MM.1S (cell line): Measurements from ENCODE around the gene AGPS.

Experiments used
- DNase-seq: peaks from one replicate; pipeline ENCODE4 v3.0.0-alpha.2; 2015
- H2AFZ ChIP-seq: fragments of 300-600 bp; sonication (generic); 2 replicates; pipeline ENCODE4 v1.6.0; 2016; ENCODE audit warnings: antibody characterized with exemption, low read length
- H3F3A ChIP-seq: fragments of 300-600 bp; sonication (generic); 2 replicates; pipeline ENCODE4 v1.6.1; 2016; ENCODE audit warnings: mild to moderate bottlenecking, antibody characterized with exemption, low read length, moderate library complexity, mixed read lengths; ENCODE audit not compliant: insufficient read depth
- H3K27ac ChIP-seq: fragments of 300-600 bp; sonication (generic); 2 replicates; pipeline ENCODE4 v1.5.1; 2016; ENCODE audit warnings: mild to moderate bottlenecking, low read length
- H3K27me3 ChIP-seq: fragments of 300-600 bp; sonication (generic); replicated peaks from 2 replicates; pipeline ENCODE4 v1.6.0; 2016; ENCODE audit warnings: low read length; ENCODE audit not compliant: insufficient read depth
- H3K36me3 ChIP-seq: fragments of 300-600 bp; sonication (generic); replicated peaks from 2 replicates; pipeline ENCODE4 v1.6.1; 2016; ENCODE audit warnings: mild to moderate bottlenecking, low read length, mixed read lengths; ENCODE audit not compliant: insufficient read depth
- H3K4me1 ChIP-seq: fragments of 300-600 bp; sonication (generic); 2 replicates; pipeline ENCODE4 v1.6.1; 2016; ENCODE audit warnings: low read length, mixed read lengths
- H3K4me2 ChIP-seq: fragments of 300-600 bp; sonication (generic); 2 replicates; pipeline ENCODE4 v1.6.0; 2016; ENCODE audit warnings: low read depth, low read length
- H3K4me3 ChIP-seq: fragments of 300-600 bp; sonication (generic); 2 replicates; pipeline ENCODE4 v1.5.1; 2016; ENCODE audit warnings: low read length, mixed read lengths
- H3K79me2 ChIP-seq: fragments of 300-600 bp; sonication (generic); 2 replicates; pipeline ENCODE4 v1.6.1; 2016; ENCODE audit warnings: mixed run types, low read length, mixed read lengths
- H3K9ac ChIP-seq: fragments of 300-600 bp; sonication (generic); 2 replicates; pipeline ENCODE4 v1.6.1; 2016; ENCODE audit warnings: low read length, mixed read lengths
- H3K9me2 ChIP-seq: fragments of 300-600 bp; sonication (generic); replicated peaks from 2 replicates; pipeline ENCODE4 v1.6.1; 2016; ENCODE audit warnings: mild to moderate bottlenecking, low read length, mixed read lengths; ENCODE audit not compliant: insufficient read depth
- H3K9me3 ChIP-seq: fragments of 300-600 bp; sonication (generic); replicated peaks from 2 replicates; pipeline ENCODE4 v1.6.1; 2016; ENCODE audit warnings: mild to moderate bottlenecking, low read length, mixed read lengths; ENCODE audit not compliant: insufficient read depth
- H4K20me1 ChIP-seq: fragments of 300-600 bp; sonication (generic); 2 replicates; pipeline ENCODE4 v1.6.1; 2016; ENCODE audit warnings: mild to moderate bottlenecking, low read length, moderate library complexity, mixed read lengths; ENCODE audit not compliant: insufficient read depth
- CTCF ChIP-seq: fragments of 300-600 bp; sonication (generic); IDR thresholded peaks from 2 replicates; pipeline ENCODE4 v1.5.1; 2016; ENCODE audit warnings: antibody characterized with exemption, low read length, mixed read lengths
- EZH2 ChIP-seq: fragments of 300-600 bp; sonication (generic); optimal IDR thresholded peaks from 2 replicates; pipeline ENCODE3; 2017; ENCODE audit warnings: low read depth, mild to moderate bottlenecking, antibody characterized with exemption, low read length, mixed read lengths
- EZH2phosphoT487 ChIP-seq: fragments of 300-600 bp; sonication (generic); IDR thresholded peaks from 2 replicates; pipeline ENCODE4 v1.6.1; 2018; ENCODE audit warnings: antibody characterized with exemption, low read length

Gene AGPS

GRCh38 chr2:177379354-177379753 lies 13.2 kb upstream of the AGPS start:
- no peak for DNase-seq
- Histone ChIP-seq H3K9me2 (no peaks in the 10 kb centered on the region), H3K27ac (no peak overlapping the region), H3F3A (no peaks in the 10 kb centered on the region), H3K9me3 (no peaks in the 10 kb centered on the region), H2AFZ (no peak overlapping the region), H3K4me1 (no peaks in the 10 kb centered on the region), H3K36me3 (no peaks in the 10 kb centered on the region), H3K4me2 (no peak overlapping the region), H3K79me2 (no peaks in the 10 kb centered on the region), H3K4me3 (no peak overlapping the region), H3K9ac (no peak overlapping the region), H3K27me3 (no peaks in the 10 kb centered on the region), H4K20me1 (no peaks in the 10 kb centered on the region)
- TF ChIP-seq EZH2 (no peak), EZH2phosphoT487 (no peak), CTCF (no peak)

DNA sequence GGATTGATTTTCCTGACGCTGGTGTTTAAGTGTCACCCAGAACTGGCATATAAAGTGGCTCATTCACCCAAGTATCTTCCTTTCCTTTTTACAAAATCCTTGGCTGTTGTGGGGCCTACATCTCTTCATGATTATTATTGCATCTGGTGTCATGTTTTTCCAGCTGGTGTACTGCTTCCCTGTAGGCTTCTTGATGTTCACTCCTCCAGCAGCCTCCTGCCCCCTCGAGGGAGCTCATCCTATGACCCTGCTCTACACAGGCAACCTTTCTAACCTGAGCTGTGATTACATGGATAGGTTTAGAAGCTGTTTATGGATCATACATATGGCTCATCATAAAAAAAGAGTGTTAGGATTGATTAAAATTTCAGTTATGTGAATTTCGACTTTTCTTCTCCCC lies 12.4 kb upstream of the AGPS start:
- H3K4me1 ChIP-seq = no peaks in the 10 kb centered on the region
- H2AFZ ChIP-seq = no peak overlapping the region
- no peak overlapping the region for H3K4me3 ChIP-seq
- no peak overlapping the region for H3K4me2 ChIP-seq
- no peaks in the 10 kb centered on the region for H3K36me3 ChIP-seq
- no peaks in the 10 kb centered on the region for H3K9me3 ChIP-seq
- no peaks in the 10 kb centered on the region for H4K20me1 ChIP-seq
- H3K9ac ChIP-seq = no peak overlapping the region
- no peak for DNase-seq
- H3K79me2 ChIP-seq = no peaks in the 10 kb centered on the region
- no peaks in the 10 kb centered on the region for H3K27me3 ChIP-seq
- H3F3A ChIP-seq = no peaks in the 10 kb centered on the region
- H3K9me2 ChIP-seq = no peaks in the 10 kb centered on the region
- TF ChIP-seq CTCF = no peak
- no peak for TF ChIP-seq EZH2phosphoT487
- H3K27ac ChIP-seq = no peak overlapping the region

GRCh38 chr2:177383935-177384334 lies 8.6 kb upstream of the AGPS start:
- TF ChIP-seq EZH2phosphoT487 = no peak
- no peak for TF ChIP-seq EZH2
- no peak for TF ChIP-seq CTCF
- Histone ChIP-seq H3K27ac (no peak overlapping the region), H3K9ac (no peak overlapping the region), H3K79me2 (no peaks in the 10 kb centered on the region), H3K4me1 (no peaks in the 10 kb centered on the region), H3K9me3 (no peaks in the 10 kb centered on the region), H3K9me2 (no peaks in the 10 kb centered on the region), H3K36me3 (no peaks in the 10 kb centered on the region), H2AFZ (no peak overlapping the region), H3F3A (no peaks in the 10 kb centered on the region), H3K27me3 (no peaks in the 10 kb centered on the region), H4K20me1 (no peaks in the 10 kb centered on the region), H3K4me2 (no peak overlapping the region), H3K4me3 (no peak overlapping the region)
- DNase-seq = no peak
